ENCODE results near the gene MAP2K4.

DNA sequence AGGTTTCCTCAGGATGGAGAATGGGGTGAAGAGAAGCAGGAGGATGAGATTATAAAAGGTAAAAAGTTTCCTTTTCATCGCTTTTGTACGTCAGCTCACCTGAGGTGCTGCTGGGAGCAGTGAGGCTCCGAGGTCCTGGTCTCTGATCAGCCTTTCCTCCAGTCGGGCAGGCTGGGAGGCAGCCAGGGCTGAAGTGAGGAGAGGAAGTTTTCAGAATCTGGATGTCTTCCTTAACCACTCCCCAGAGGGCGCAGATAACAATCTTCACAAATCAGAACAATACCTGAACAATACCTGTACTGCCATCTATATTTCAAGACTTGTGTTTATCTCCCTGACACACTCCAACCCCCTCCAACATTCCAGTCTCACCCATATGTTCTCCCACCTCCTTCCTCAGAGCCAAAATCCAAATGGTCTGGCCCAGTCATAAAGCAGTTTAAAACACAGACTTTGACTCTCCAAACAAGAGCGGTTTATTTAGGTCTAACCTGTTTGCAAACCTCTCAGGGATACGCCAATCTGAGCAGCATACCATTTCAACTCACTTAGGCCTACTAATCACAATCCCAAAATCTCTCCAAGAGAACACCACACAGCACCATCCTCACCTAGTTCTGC, 30.2 kb upstream of the MAP2K4 start:
- TF ChIP-seq, protein P1, sequence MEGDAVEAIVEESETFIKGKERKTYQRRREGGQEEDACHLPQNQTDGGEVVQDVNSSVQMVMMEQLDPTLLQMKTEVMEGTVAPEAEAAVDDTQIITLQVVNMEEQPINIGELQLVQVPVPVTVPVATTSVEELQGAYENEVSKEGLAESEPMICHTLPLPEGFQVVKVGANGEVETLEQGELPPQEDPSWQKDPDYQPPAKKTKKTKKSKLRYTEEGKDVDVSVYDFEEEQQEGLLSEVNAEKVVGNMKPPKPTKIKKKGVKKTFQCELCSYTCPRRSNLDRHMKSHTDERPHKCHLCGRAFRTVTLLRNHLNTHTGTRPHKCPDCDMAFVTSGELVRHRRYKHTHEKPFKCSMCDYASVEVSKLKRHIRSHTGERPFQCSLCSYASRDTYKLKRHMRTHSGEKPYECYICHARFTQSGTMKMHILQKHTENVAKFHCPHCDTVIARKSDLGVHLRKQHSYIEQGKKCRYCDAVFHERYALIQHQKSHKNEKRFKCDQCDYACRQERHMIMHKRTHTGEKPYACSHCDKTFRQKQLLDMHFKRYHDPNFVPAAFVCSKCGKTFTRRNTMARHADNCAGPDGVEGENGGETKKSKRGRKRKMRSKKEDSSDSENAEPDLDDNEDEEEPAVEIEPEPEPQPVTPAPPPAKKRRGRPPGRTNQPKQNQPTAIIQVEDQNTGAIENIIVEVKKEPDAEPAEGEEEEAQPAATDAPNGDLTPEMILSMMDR (IDR thresholded peaks at IDR 0.05; ENCODE audit: low read length), result no peak
- TF ChIP-seq EZH2 (IDR thresholded peaks at IDR 0.05; ENCODE audit: borderline replicate concordance, low read length), result no peak

Data from OCI-LY1 (cell line).